GM12878 (cell line): ENCODE results near the gene PRUNE1. TPM values are rescaled to one million over a fixed set of nuclear protein-coding genes. Genes with fewer than 3 reads are reported as not detected.

Experiments
- ATAC-seq: fragments of 200-7000 bp; cut with Tn5 transposase; 3 replicates; pipeline ENCODE4 v1.9.1; 2020; ENCODE audit warnings: mild to moderate bottlenecking, moderate library complexity
- BruUV-seq: library from RNA; stranded (reverse); fragments of 400-500 nt; replicated peaks from 2 replicates; lab custom pipeline; 2021; lab: Mats Ljungman, UMichigan
- CTCF ChIA-PET: fragments of 300-600 bp; sonication (Branson Sonifier 250); formaldehyde crosslinking; extraction: SDS; loops from one replicate; lab custom pipeline; 2021; ENCODE audit warnings: inconsistent platforms; lab: Yijun Ruan, JAX
- POLR2A ChIA-PET: fragments of 350-600 bp; formaldehyde crosslinking; extraction: SDS; loops from one replicate; lab custom pipeline; 2021; ENCODE audit warnings: inconsistent platforms; lab: Charles Lee
- RAD21 ChIA-PET: fragments of 300-600 bp; sonication (Branson Sonifier 250); formaldehyde crosslinking; loops from one replicate; lab custom pipeline; 2023; ENCODE audit warnings: antibody characterized with exemption; ENCODE audit not compliant: unreplicated experiment; lab: Charles Lee
- SMC1A ChIA-PET: fragments of 300-600 bp; sonication (Branson Sonifier 250); formaldehyde crosslinking; loops from one replicate; lab custom pipeline; 2023; ENCODE audit not compliant: unreplicated experiment, uncharacterized antibody; lab: Charles Lee
- DNase-seq: peaks from one replicate; pipeline ENCODE4 v3.0.0-alpha.2; 2011; ENCODE audit warnings: low read depth, low spot score
- FAIRE-seq: peaks from 3 replicates; lab custom pipeline; 2011; peaks lifted over from hg19 to GRCh38; lab: Jason Lieb, UNC
- H2AFZ ChIP-seq: 2 replicates; pipeline ENCODE4 v1.6.0; 2011; ENCODE audit warnings: low read depth, low read length, control low read depth; ENCODE audit not compliant: control insufficient read depth
- H3K27ac ChIP-seq: 2 replicates; pipeline ENCODE4 v1.5.1; 2011; ENCODE audit warnings: control low read depth; ENCODE audit not compliant: control insufficient read depth, insufficient read depth
- H3K27me3 ChIP-seq, 2 experiments: replicated peaks in 1 of 2; 2 replicates each; pipeline versions ENCODE4 v1.6.0 to v1.6.1; 2011; ENCODE audit warnings: low read length in 1 of 2; ENCODE audit not compliant: control insufficient read depth in 2 of 2, insufficient read depth in 2 of 2
- H3K36me3 ChIP-seq, 2 experiments: 2 replicates each; pipeline ENCODE4 v1.5.1; 2011; ENCODE audit warnings: low read length in 1 of 2; ENCODE audit not compliant: control insufficient read depth in 2 of 2, insufficient read depth in 2 of 2
- H3K4me1 ChIP-seq: 2 replicates; pipeline ENCODE4 v1.6.1; 2011; ENCODE audit warnings: mild to moderate bottlenecking, low read length, moderate library complexity, mixed read lengths; ENCODE audit not compliant: control insufficient read depth, insufficient read depth
- H3K4me2 ChIP-seq: 2 replicates; pipeline ENCODE4 v1.6.0; 2011; ENCODE audit warnings: control low read depth; ENCODE audit not compliant: control insufficient read depth, insufficient read depth
- H3K4me3 ChIP-seq: fragments of 200-600 bp; sonication (generic); 2 replicates; pipeline ENCODE4 v1.5.1; 2016
- H3K79me2 ChIP-seq: 2 replicates; pipeline ENCODE4 v1.6.0; 2011; ENCODE audit warnings: low read length; ENCODE audit not compliant: control insufficient read depth, insufficient read depth
- H3K9ac ChIP-seq: 2 replicates; pipeline ENCODE4 v1.8.0; 2011; ENCODE audit warnings: low read length, control low read depth, mixed read lengths; ENCODE audit not compliant: control insufficient read depth, insufficient read depth
- H3K9me3 ChIP-seq: replicated peaks from 3 replicates; pipeline ENCODE4 v1.5.1; 2011; ENCODE audit warnings: mild to moderate bottlenecking, low read length; ENCODE audit not compliant: control insufficient read depth, insufficient read depth
- H4K20me1 ChIP-seq: 2 replicates; pipeline ENCODE4 v1.6.0; 2011; ENCODE audit not compliant: control insufficient read depth, insufficient read depth
- CBX5 ChIP-seq: sonication (generic); IDR thresholded peaks from 2 replicates; pipeline ENCODE4 v1.6.1; 2016; ENCODE audit warnings: low read depth, moderate library complexity, mild to moderate bottlenecking, inconsistent platforms
- CREB1 ChIP-seq: IDR thresholded peaks from 2 replicates; pipeline ENCODE4 v1.6.1; 2012; ENCODE audit warnings: low read depth, mild to moderate bottlenecking, inconsistent platforms
- EED ChIP-seq: sonication (generic); IDR thresholded peaks from 2 replicates; pipeline ENCODE4 v1.6.1; 2016; ENCODE audit warnings: antibody characterized with exemption, low read depth
- KLF5 ChIP-seq: fragments of 450-650 bp; IDR thresholded peaks from 2 replicates; pipeline ENCODE4 v1.6.1; 2014; ENCODE audit warnings: mild to moderate bottlenecking; ENCODE audit not compliant: partially characterized antibody
- MYB ChIP-seq: fragments of 150-350 bp; IDR thresholded peaks from 2 replicates; pipeline ENCODE4 v1.6.1; 2014; ENCODE audit warnings: mild to moderate bottlenecking, low read depth, low read length, borderline replicate concordance
- NRF1 ChIP-seq: conservative IDR thresholded peaks from 2 replicates; pipeline ENCODE4 v1.6.1; 2011; ENCODE audit warnings: mild to moderate bottlenecking, low read depth, low read length, improper control_type of control experiment
- RBBP5 ChIP-seq: fragments of 200-600 bp; sonication (generic); conservative IDR thresholded peaks from 2 replicates; pipeline ENCODE4 v1.6.1; 2016
- SPI1 ChIP-seq: IDR thresholded peaks from 2 replicates; pipeline ENCODE4 v1.6.1; 2011; ENCODE audit warnings: low read depth, mild to moderate bottlenecking, low read length, moderate library complexity, borderline replicate concordance; ENCODE audit not compliant: insufficient read depth
- SUPT20H ChIP-seq: IDR thresholded peaks from 2 replicates; pipeline ENCODE4 v1.6.1; 2011; ENCODE audit warnings: low read depth, mild to moderate bottlenecking, low read length, moderate library complexity, borderline replicate concordance; ENCODE audit not compliant: control insufficient read depth
- TAF1 ChIP-seq: IDR thresholded peaks from 2 replicates; pipeline ENCODE4 v1.6.1; 2011; ENCODE audit warnings: mild to moderate bottlenecking, low read depth, low read length, borderline replicate concordance
- TBL1XR1 ChIP-seq: IDR thresholded peaks from 2 replicates; pipeline ENCODE4 v1.6.1; 2012; ENCODE audit warnings: low read depth, low read length, improper control_type of control experiment
- ZBTB33 ChIP-seq: fragments of 450-650 bp; IDR thresholded peaks from 2 replicates; pipeline ENCODE4 v1.6.1; 2017; ENCODE audit warnings: mild to moderate bottlenecking
- ZNF207 ChIP-seq: fragments of 450-650 bp; IDR thresholded peaks from 2 replicates; pipeline ENCODE4 v1.6.1; 2014; ENCODE audit warnings: antibody characterized with exemption, mild to moderate bottlenecking, borderline replicate concordance
- ZNF217 ChIP-seq: fragments of 450-650 bp; IDR thresholded peaks from 2 replicates; pipeline ENCODE4 v1.6.1; 2017; ENCODE audit warnings: antibody characterized with exemption, mild to moderate bottlenecking
- WGBS: methylation state at CpG from one replicate; pipeline ENCODE4 v1.1.6; 2016; ENCODE audit warnings: low lambda C conversion rate; ENCODE audit not compliant: insufficient replicate concordance, insufficient coverage; ENCODE audit errors: missing lambda C conversion rate; 5-methylcytosine and 5-hydroxymethylcytosine counted together
- in situ Hi-C: fragments of 300-500 bp; cut with MboI; formaldehyde crosslinking; loops from 9 replicates; pipeline ENCODE4 v1.14.3; 2018; ENCODE audit warnings: mixed read lengths
- intact Hi-C: fragments of 100-400 bp; cut with micrococcal nuclease; formaldehyde crosslinking; loops from one replicate; pipeline ENCODE4 v1.14.2; 2022; ENCODE audit not compliant: unreplicated experiment
- polyA plus RNA-seq, 11 experiments: library from polyadenylated mRNA; depleted of rRNA in 4 of 11; unstranded in 6 of 11; stranded (reverse) in 5 of 11; fragments of >200 nt; fragmentation: Nextera tagmentation in 4 of 11; fragmentation: Illumina TruSeq in 1 of 11; extraction: Ambion mirVana in 4 of 11; extraction: Trizol in 1 of 11; gene quantifications; 1 replicate in 1 of 11; 2 replicates in 10 of 11; pipeline versions ENCODE4 v1.2.1 to v1.2.3, GENCODE V29; 2011 to 2016; ENCODE audit warnings: inconsistent platforms in 2 of 11, missing spikeins in 2 of 11, low read depth in 1 of 11
- total RNA-seq, 4 experiments: library from RNA; depleted of rRNA in 3 of 4; stranded (reverse); fragments of >200 nt in 3 of 4; fragmentation: Illumina TruSeq in 1 of 4; extraction: Trizol in 1 of 4; gene quantifications; 2 replicates each; pipeline versions ENCODE4 v1.2.1 to v1.2.3, GENCODE V29; 2013 to 2021

PRUNE1 gene
- total and polyA plus RNA-seq, 10 of the 15 experiments (the other 5 are each of a cell fraction or from before 2014, with no cell fraction given): 4.7 to 24.5 (median 12.4) TPM

GRCh38 chr1:150997949-150998348, 10.3 kb upstream of the PRUNE1 start (continued):
- TF ChIP-seq ZNF217: no peak

- Histone ChIP-seq H3K4me1 (peaks cover 4% of the 10 kb centered on the region; the same call in 1 of the 2 replicates), H3K9ac (no peak overlapping the region), H3K79me2 (no peaks in the 10 kb centered on the region; the same call in 1 of the 2 replicates), H3K27ac (no peak overlapping the region), H4K20me1 (no peaks in the 10 kb centered on the region), H2AFZ (no peak overlapping the region), H3K4me3 (no peak overlapping the region), H3K27me3 (no peaks in the 10 kb centered on the region), H3K36me3 (no peaks in the 10 kb centered on the region; a peak in 1 of 4 replicates), H3K4me2 (no peak overlapping the region), H3K9me3 (no peaks in the 10 kb centered on the region)
- in situ Hi-C loops (loop anchor here (5.0 kb wide), 1 partner anchor 742 kb away; the partner anchor contains the start of gene CA14), intact Hi-C loops (loop anchor here (10.0 kb wide), 1 partner anchor 744 kb away; the partner anchor contains the start of gene CA14)
- ChIA-PET CTCF (interaction anchor here (0.7 to 16.2 kb wide), 5 partner anchors 18 to 158 kb away, joined by 3 to 252 read pairs (median 4); partner anchors contain the start of genes ANXA9, CERS2 and TNFAIP8L2), SMC1A (interaction anchor here (0.7 to 2.0 kb wide), 2 partner anchors 11 to 1062 kb away, joined by 3 to 5 read pairs; no protein-coding TSS in a partner anchor), POLR2A (no interaction called here), RAD21 (interaction anchor here (0.6 kb wide), 1 partner anchor 107 kb away, joined by 3 read pairs; no protein-coding TSS in a partner anchor)
- FAIRE-seq (no peak), ATAC-seq (no peak), DNase-seq (no peak)
- BruUV-seq: no TSS peak
- no peak for TF ChIP-seq CREB1
- no peak for TF ChIP-seq SPI1
- no peak for TF ChIP-seq CBX5
- TF ChIP-seq ZBTB33: no peak
- TF ChIP-seq ZNF207: no peak
- TF ChIP-seq NRF1: no peak
- TF ChIP-seq MYB: no peak
- no peak for TF ChIP-seq EED
- TF ChIP-seq RBBP5: no peak
- no peak for TF ChIP-seq SUPT20H
- TF ChIP-seq TBL1XR1: no peak
- TF ChIP-seq TAF1: no peak
- no peak for TF ChIP-seq KLF5
- 67% methylated on average over 17 of the region's 17 CpGs for WGBS
Measured at GRCh38 chr1:150999051-150999674, 9.1 kb upstream of the PRUNE1 start.
